Panc1 (cell line): ENCODE results near the gene DOK5.

Source experiments
- POLR2AphosphoS5 ChIP-seq: IDR thresholded peaks from 2 replicates; pipeline ENCODE4 v1.6.1; 2012; ENCODE audit warnings: mild to moderate bottlenecking, low read depth, low read length, moderate library complexity
- SIN3A ChIP-seq: IDR thresholded peaks from 2 replicates; pipeline ENCODE4 v1.6.1; 2012; ENCODE audit warnings: low read depth, mild to moderate bottlenecking, low read length, moderate library complexity, borderline replicate concordance; ENCODE audit not compliant: insufficient read depth
- TCF7L2 ChIP-seq: IDR thresholded peaks from 2 replicates; pipeline ENCODE4 v1.6.1; 2011; ENCODE audit warnings: mild to moderate bottlenecking, low read depth, low read length, inconsistent platforms
- TF ChIP-seq, protein P1 (sequence below): fragments of 450-650 bp; IDR thresholded peaks from 2 replicates; pipeline ENCODE4 v1.5.1; 2017; ENCODE audit warnings: mild to moderate bottlenecking
- TF ChIP-seq, protein P2 (sequence below), 2 experiments: IDR thresholded peaks; 2 replicates each; pipeline ENCODE4 v1.6.1; 2011 to 2012; ENCODE audit warnings: low read depth in 2 of 2, control low read depth in 1 of 2, low read length in 1 of 2, mild to moderate bottlenecking in 1 of 2, moderate library complexity in 1 of 2; ENCODE audit not compliant: insufficient read depth in 1 of 2

DNA sequence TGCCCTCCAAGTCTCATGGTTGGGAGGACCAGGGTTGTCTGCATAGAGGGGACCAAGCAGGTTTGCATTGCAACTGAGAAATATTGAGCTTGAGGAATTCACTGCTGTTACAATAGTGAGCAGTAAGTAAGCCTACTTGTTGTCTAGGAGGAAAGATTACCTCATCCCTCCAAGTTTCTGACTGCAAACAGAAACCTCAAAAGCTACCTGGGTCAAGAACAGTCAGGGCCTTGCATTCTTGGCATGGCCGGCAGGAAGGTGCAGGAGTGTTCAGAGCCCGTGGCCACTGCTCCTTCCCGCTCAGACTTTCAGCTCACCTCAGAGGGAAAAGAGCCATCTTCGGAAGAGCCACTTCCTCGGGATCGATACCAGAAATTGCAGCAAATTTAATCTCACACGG is 46.0 kb upstream of the DOK5 start:
- TF ChIP-seq, protein P1, sequence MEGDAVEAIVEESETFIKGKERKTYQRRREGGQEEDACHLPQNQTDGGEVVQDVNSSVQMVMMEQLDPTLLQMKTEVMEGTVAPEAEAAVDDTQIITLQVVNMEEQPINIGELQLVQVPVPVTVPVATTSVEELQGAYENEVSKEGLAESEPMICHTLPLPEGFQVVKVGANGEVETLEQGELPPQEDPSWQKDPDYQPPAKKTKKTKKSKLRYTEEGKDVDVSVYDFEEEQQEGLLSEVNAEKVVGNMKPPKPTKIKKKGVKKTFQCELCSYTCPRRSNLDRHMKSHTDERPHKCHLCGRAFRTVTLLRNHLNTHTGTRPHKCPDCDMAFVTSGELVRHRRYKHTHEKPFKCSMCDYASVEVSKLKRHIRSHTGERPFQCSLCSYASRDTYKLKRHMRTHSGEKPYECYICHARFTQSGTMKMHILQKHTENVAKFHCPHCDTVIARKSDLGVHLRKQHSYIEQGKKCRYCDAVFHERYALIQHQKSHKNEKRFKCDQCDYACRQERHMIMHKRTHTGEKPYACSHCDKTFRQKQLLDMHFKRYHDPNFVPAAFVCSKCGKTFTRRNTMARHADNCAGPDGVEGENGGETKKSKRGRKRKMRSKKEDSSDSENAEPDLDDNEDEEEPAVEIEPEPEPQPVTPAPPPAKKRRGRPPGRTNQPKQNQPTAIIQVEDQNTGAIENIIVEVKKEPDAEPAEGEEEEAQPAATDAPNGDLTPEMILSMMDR, result no peak
- TF ChIP-seq POLR2AphosphoS5 (no peak), TCF7L2 (no peak), SIN3A (no peak)
- TF ChIP-seq, protein P2, sequence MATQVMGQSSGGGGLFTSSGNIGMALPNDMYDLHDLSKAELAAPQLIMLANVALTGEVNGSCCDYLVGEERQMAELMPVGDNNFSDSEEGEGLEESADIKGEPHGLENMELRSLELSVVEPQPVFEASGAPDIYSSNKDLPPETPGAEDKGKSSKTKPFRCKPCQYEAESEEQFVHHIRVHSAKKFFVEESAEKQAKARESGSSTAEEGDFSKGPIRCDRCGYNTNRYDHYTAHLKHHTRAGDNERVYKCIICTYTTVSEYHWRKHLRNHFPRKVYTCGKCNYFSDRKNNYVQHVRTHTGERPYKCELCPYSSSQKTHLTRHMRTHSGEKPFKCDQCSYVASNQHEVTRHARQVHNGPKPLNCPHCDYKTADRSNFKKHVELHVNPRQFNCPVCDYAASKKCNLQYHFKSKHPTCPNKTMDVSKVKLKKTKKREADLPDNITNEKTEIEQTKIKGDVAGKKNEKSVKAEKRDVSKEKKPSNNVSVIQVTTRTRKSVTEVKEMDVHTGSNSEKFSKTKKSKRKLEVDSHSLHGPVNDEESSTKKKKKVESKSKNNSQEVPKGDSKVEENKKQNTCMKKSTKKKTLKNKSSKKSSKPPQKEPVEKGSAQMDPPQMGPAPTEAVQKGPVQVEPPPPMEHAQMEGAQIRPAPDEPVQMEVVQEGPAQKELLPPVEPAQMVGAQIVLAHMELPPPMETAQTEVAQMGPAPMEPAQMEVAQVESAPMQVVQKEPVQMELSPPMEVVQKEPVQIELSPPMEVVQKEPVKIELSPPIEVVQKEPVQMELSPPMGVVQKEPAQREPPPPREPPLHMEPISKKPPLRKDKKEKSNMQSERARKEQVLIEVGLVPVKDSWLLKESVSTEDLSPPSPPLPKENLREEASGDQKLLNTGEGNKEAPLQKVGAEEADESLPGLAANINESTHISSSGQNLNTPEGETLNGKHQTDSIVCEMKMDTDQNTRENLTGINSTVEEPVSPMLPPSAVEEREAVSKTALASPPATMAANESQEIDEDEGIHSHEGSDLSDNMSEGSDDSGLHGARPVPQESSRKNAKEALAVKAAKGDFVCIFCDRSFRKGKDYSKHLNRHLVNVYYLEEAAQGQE (IDR thresholded peaks at IDR 0.05; ENCODE audit: insufficient read depth in 1 of 2, low read depth in 2 of 2, low read length in 1 of 2), result no peak
